G401.6 (cell line): Measurements from ENCODE around the gene MAST4.

Experiments
- FAIRE-seq: peaks from 2 replicates; lab custom pipeline; 2012; peaks lifted over from hg19 to GRCh38; lab: Jason Lieb, UNC

MAST4 gene

GRCh38 chr5:66880401-66880800, 284.2 kb downstream of the MAST4 start:
- FAIRE-seq: no peak

DNA sequence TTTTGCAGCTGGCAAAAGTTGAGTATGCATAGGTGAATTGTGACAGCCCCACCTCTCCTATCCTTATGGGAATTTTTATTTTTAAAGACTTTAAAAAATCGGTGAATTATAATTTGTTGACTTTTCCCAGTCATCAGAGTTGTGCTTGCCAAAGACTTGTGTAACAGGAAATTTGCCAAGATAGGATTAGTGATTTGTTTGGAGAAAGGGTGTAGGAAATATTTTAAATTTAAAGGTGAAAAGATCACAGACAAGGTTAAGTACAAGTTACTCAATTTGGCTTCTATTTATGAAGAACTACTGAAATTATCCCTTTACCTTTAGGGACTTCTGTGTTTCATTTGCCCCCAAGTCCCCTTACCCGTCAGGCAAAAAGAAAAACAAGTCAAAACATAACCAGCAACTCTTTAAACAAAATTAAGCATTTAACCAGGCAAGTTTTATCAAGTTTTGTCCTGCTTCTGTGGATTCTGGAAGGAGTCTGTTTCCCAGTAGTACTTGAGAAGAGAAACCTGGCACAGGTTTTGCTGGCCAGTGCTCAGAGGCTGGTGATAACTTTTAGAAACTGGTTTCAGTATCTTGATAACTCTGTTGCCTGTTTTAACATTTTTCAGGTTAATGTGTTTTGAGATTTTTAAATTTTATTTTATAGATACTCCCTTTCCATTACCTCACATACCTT, 285.4 kb downstream of the MAST4 start:
- no peak for FAIRE-seq

- no peak for FAIRE-seq
Observed at GRCh38 chr5:66882606-66883227, 286.5 kb downstream of the MAST4 start.

GRCh38 chr5:66884564-66885243, 288.5 kb downstream of the MAST4 start:
- FAIRE-seq: no peak

DNA sequence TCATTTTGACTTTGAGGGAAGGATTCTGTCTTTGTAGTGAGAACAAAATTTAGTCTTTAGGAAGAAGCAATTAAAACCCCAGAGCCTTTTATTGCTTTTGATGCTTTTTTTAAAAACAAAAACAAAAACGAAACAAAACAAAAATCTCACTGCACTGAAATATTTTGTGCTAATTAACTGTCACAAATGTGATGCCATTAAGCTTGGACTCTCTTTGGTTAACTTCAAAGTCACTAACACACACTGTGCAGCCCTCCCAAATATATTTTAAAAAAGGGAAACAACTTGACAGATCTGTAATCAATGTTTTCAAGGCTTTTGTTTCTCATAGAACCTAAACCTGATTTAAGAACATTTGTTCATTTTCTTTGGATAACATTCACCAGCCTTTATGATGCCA, 290.7 kb downstream of the MAST4 start:
- FAIRE-seq: no peak

GRCh38 chr5:66888613-66889012, 292.4 kb downstream of the MAST4 start:
- FAIRE-seq: no peak

- no peak for FAIRE-seq
Observed at GRCh38 chr5:66889056-66889455, 292.9 kb downstream of the MAST4 start.

DNA sequence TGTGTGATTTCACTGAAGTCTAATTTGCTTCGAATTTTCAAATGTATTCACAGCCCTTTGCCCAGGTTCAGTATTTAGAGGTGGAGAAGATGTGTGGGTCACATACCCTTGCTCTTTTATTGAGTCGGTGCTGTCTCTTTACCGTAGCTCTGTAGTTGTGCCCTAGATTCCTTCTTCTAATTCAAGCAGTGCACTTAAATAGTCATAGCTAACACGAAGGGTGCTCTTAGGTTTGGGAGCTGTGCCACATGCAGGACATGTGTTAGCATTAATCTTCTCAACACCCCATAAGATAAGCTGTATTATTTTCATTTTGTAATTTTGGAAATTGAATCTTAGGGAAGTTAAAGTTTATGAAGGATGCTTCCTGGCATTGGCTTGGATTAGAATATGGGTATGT, 293.3 kb downstream of the MAST4 start:
- no peak for FAIRE-seq

DNA sequence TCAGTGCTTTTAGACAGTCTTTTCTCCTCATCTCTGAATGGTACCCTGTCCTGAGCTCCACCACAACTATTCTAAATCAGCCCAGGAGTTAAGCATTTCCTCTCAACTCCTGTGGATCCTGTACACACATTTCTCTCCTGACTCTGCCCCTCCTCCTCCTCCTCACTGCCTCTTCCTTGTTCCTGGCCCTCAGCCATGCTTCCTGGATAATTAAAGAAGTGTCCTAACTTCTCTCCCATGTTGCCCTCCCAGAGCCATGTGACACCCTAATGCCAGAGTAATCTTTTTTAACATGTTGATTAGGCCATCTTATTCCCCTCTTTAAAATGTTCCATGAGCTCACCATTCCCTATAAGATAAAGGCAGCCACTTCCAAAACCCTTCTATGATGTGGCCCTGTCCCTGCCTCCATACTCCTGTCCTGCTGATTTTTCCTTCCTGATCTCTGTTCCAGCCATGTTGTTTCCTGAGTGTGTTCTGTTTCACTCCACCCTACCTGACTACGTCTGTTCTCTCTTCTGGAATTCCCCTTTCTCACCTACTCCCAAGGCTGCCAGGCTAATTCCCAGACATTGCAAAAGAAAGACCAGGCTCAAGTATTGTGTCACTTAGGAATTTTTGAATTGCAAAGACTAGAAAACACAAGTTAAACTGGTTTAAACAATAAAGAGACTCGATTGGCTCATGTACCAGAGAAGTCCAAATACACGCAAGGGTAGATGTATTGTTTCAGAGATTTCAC, 295.2 kb downstream of the MAST4 start:
- no peak for FAIRE-seq

- FAIRE-seq: no peak
Observed at GRCh38 chr5:66892716-66893115, 296.5 kb downstream of the MAST4 start.

DNA sequence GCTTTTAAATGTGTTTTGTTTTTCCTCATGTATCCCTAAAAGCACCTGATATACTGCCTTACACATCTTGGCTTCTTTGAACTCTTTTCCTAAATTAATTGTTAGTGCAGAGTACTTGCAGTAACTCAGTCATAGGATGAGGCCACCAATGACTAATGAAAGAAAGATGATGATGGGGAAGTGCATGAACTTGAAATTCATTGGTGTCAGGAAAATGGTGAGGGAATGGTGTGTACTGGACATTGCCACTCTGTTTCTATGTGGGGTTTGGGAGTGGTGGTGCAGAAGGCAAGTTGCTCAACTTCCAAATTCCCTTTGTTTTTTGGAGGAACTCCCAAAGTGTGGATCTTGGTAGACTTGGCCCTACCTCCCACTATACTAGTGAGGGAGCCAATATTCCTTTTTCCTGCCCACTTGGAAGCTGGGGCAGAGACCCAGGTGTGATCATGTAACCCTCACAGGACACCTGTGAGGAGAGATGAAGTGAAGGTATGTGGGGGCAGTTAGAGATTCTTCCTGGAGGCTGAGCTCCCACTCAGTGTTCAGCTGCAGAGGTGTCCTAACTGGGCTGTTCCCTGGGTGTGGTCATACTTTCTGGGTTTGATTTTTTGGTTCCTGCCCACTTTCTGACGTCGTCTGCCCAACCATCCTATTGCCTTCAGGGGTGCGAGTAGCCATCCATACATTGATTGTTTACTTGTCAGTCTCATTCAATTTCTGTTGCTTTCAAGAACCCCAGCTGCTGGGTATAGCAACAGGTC, 298.5 kb downstream of the MAST4 start:
- FAIRE-seq: no peak

- FAIRE-seq: no peak
Observed at GRCh38 chr5:66896171-66896570, 300.0 kb downstream of the MAST4 start.

- no peak for FAIRE-seq
Observed at GRCh38 chr5:66897356-66897755, 301.2 kb downstream of the MAST4 start.

DNA sequence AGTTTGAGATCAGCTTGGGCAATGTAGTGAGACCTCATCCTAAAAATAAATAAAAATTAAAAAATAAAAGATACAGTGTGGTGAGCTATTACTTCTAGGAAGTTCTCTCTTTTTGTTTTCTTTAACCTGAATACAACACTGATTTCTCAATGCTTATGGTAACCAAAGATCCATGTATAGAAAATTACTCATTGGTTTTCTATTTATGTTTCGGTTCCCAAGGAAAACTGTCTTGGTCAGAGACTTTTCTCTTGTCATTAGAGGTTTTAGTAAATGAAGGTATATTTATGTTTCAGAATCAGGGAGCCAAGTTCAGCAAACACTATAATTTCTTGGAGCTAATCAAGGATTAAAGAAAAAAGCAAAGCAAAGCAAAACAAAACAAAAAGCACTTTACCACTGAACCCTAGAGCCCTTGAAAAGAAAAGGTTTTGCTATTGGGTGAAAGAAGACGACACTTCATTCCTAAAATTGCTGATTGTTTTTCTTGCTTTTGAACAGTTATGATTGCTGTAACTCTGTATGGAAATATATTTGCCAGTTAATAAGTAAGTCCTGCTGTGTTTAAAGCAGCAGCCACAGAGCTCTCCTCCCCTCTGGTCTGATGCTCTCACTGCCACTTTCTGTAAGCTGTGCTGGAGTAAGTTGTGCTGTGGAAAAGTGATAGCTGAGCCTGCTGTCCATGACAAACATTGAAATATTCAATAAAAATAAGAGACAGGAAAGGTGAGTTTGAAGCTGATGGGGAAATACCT, 302.2 kb downstream of the MAST4 start:
- no peak for FAIRE-seq

- no peak for FAIRE-seq
Observed at GRCh38 chr5:66903218-66903617, 307.0 kb downstream of the MAST4 start.

- FAIRE-seq: no peak
Observed at GRCh38 chr5:66903709-66904108, 307.5 kb downstream of the MAST4 start.

GRCh38 chr5:66904189-66904588, 308.0 kb downstream of the MAST4 start:
- no peak for FAIRE-seq

GRCh38 chr5:66906021-66906420, 309.8 kb downstream of the MAST4 start:
- no peak for FAIRE-seq

DNA sequence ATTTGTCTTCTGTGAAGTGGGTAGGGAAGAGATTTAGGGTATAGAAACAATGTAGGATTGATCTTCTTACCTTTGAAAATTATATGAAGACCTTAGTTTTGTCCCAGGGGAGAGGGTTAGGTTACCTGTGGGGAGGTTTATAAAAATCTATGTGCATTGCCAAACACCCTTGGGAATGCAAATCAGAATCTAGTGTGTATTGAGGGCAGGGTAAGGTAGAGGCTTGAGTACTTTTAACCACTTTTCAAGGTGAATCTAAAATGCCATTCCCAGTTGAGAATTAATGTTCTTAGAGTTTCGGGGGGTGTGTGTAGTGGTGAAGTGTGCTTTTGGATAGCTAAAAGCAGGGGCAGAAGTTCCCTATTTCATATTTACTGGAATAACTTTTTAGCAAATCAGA, 312.0 kb downstream of the MAST4 start:
- no peak for FAIRE-seq

GRCh38 chr5:66909364-66909763, 313.2 kb downstream of the MAST4 start:
- FAIRE-seq: no peak

- FAIRE-seq: no peak
Observed at GRCh38 chr5:66912787-66913186, 316.6 kb downstream of the MAST4 start.

DNA sequence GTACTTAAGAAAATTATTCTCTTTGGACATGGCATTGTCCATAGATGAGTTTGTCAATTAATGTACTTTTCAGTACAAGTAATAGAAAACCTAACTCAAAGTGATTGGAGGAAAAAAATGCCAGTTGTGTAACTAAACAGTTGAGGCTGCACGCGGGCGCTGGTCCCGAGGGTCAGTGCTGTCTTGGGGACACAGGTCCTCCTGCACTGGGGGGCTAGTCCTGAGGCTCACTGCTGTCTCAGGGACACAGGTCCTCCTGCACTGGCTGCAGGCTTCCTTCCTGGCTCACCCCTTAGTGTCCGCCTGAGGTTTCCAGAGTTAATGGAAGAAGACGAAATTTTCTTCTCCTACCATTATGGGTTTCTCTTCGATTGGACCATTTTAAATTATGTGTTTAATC, 319.3 kb downstream of the MAST4 start:
- FAIRE-seq: no peak
